GM21367 (cell line): Measurements from ENCODE around the gene SUN1.
"Not testable (repeated sequence)": the region's sequence is repeated elsewhere in the genome, so short reads cannot be mapped to it uniquely, and the experiment has no call there.

Experiments used
- ATAC-seq: cut with Tn5 transposase; IDR thresholded peaks from one replicate; pipeline ENCODE4 v1.9.1; 2021; ENCODE audit not compliant: unreplicated experiment

SUN1 gene

GRCh38 chr7:901041-901387, 68.7 kb downstream of the SUN1 start:
- ATAC-seq = no peak

GRCh38 chr7:901388-902154, 69.3 kb downstream of the SUN1 start:
- peak; percentile 60 for ATAC-seq

GRCh38 chr7:902996-903395, 70.7 kb downstream of the SUN1 start:
- ATAC-seq = no peak

- no peak for ATAC-seq
Observed at GRCh38 chr7:903921-904755, 71.9 kb downstream of the SUN1 start.

- ATAC-seq = no peak
Observed at GRCh38 chr7:904847-905246, 72.6 kb downstream of the SUN1 start.

GRCh38 chr7:906776-907157, 74.5 kb downstream of the SUN1 start:
- no peak for ATAC-seq

- no peak for ATAC-seq
Observed at GRCh38 chr7:907158-907980, 75.1 kb downstream of the SUN1 start.

GRCh38 chr7:908159-908581, 75.9 kb downstream of the SUN1 start:
- no peak for ATAC-seq

- not testable (repeated sequence) for ATAC-seq
Observed at GRCh38 chr7:908591-909357, 76.5 kb downstream of the SUN1 start.

GRCh38 chr7:909358-910329, 77.4 kb downstream of the SUN1 start:
- ATAC-seq = no peak

GRCh38 chr7:910441-910861, 78.2 kb downstream of the SUN1 start:
- ATAC-seq = no peak

- no peak for ATAC-seq
Observed at GRCh38 chr7:910931-911431, 78.7 kb downstream of the SUN1 start.

GRCh38 chr7:911791-912480, 79.7 kb downstream of the SUN1 start:
- ATAC-seq = no peak

- ATAC-seq = no peak
Observed at GRCh38 chr7:913736-914520, 81.7 kb downstream of the SUN1 start.

- ATAC-seq = no peak
Observed at GRCh38 chr7:914521-915194, 82.4 kb downstream of the SUN1 start.

- ATAC-seq = no peak
Observed at GRCh38 chr7:915291-916218, 83.3 kb downstream of the SUN1 start.
